HepG2 (cell line): ENCODE data around the gene NRSN2. TPM values are rescaled to one million over a fixed set of nuclear protein-coding genes. Genes with fewer than 3 reads are reported as not detected.

Experiments used
- ATAC-seq: fragments of 200-7000 bp; cut with Tn5 transposase; 3 replicates; pipeline ENCODE4 v1.9.1; 2020; ENCODE audit warnings: mild to moderate bottlenecking, moderate library complexity
- BruUV-seq: library from RNA; stranded (reverse); fragments of 400-500 nt; replicated peaks from 2 replicates; lab custom pipeline; 2021; lab: Mats Ljungman, UMichigan
- CTCF ChIA-PET: fragments of 300-600 bp; formaldehyde crosslinking; extraction: SDS; loops from one replicate; lab custom pipeline; 2021; ENCODE audit warnings: low total read pairs, inconsistent platforms, low intra/inter-chr PET ratio; lab: Yijun Ruan, JAX
- POLR2A ChIA-PET: fragments of 350-600 bp; sonication (Branson Sonifier 250); formaldehyde crosslinking; loops from one replicate; lab custom pipeline; 2020; ENCODE audit warnings: antibody characterized with exemption, inconsistent platforms; lab: Yijun Ruan, JAX
- DNase-seq: peaks from one replicate; pipeline ENCODE4 v3.0.0-alpha.2; 2015; ENCODE audit warnings: low spot score
- FAIRE-seq: peaks from 3 replicates; lab custom pipeline; 2011; peaks lifted over from hg19 to GRCh38; lab: Jason Lieb, UNC
- H2AFZ ChIP-seq: one replicate; pipeline ENCODE4 v1.6.1; 2011; ENCODE audit warnings: low read length, inconsistent platforms
- H3K27ac ChIP-seq: fragments of 300-600 bp; 3 replicates; pipeline ENCODE4 v1.8.0; 2011; ENCODE audit warnings: mixed run types, mild to moderate bottlenecking, mixed read lengths, low read length, inconsistent platforms; ENCODE audit not compliant: insufficient read depth; ENCODE audit errors: extremely low read length
- H3K27me3 ChIP-seq, 2 experiments: fragments of 200-600 bp in 1 of 2; 2 replicates in 1 of 2; 3 replicates in 1 of 2; pipeline versions ENCODE4 v1.6.0 to v1.8.0; 2011; ENCODE audit warnings: low read length in 2 of 2, mild to moderate bottlenecking in 2 of 2, moderate library complexity in 2 of 2, inconsistent platforms in 1 of 2; ENCODE audit not compliant: insufficient read depth in 2 of 2, control insufficient read depth in 1 of 2
- H3K36me3 ChIP-seq, 2 experiments: fragments of 200-600 bp in 1 of 2; replicated peaks in 1 of 2; 2 replicates in 1 of 2; 3 replicates in 1 of 2; pipeline versions ENCODE4 v1.5.1 to v1.8.0; 2011; ENCODE audit warnings: low read length in 2 of 2, inconsistent platforms in 1 of 2; ENCODE audit not compliant: insufficient read depth in 2 of 2, control insufficient read depth in 1 of 2
- H3K4me1 ChIP-seq: 2 replicates; pipeline ENCODE4 v1.5.1; 2012; ENCODE audit warnings: low read length, inconsistent platforms; ENCODE audit not compliant: insufficient read depth
- H3K4me2 ChIP-seq: 2 replicates; pipeline ENCODE4 v1.6.0; 2011; ENCODE audit warnings: low read depth, low read length, inconsistent platforms
- H3K4me3 ChIP-seq, 3 experiments: fragments of 200-600 bp in 1 of 3; sonication (generic), shearing (Covaris generic) in 1 of 3; replicated peaks in 1 of 3; 2 replicates each; pipeline ENCODE4 v1.5.1; 2011 to 2016; ENCODE audit warnings: low read length in 3 of 3, inconsistent platforms in 2 of 3, low read depth in 2 of 3, mild to moderate bottlenecking in 2 of 3, control low read depth in 1 of 3, mixed read lengths in 1 of 3; ENCODE audit not compliant: insufficient read depth in 1 of 3
- H3K79me2 ChIP-seq: one replicate; pipeline ENCODE4 v1.6.1; 2011; ENCODE audit warnings: low read length, inconsistent platforms; ENCODE audit not compliant: insufficient read depth
- H3K9ac ChIP-seq: 2 replicates; pipeline ENCODE4 v1.6.0; 2011; ENCODE audit warnings: mild to moderate bottlenecking, low read depth, low read length, inconsistent platforms; ENCODE audit not compliant: insufficient read depth
- H3K9me3 ChIP-seq: 2 replicates; pipeline ENCODE4 v1.5.1; 2012; ENCODE audit warnings: mild to moderate bottlenecking, low read length
- H4K20me1 ChIP-seq: 2 replicates; pipeline ENCODE4 v1.6.0; 2011; ENCODE audit warnings: inconsistent platforms, mild to moderate bottlenecking, low read length, moderate library complexity; ENCODE audit not compliant: insufficient read depth
- CAMTA2 ChIP-seq: sonication (generic); formaldehyde crosslinking; IDR thresholded peaks from 2 replicates; pipeline ENCODE4 v1.4.0; 2020; ENCODE audit warnings: mild to moderate bottlenecking, missing genetic modification reagents, borderline replicate concordance
- GABPA ChIP-seq, 2 experiments: IDR thresholded peaks; 2 replicates each; pipeline ENCODE4 v1.6.1; 2011 to 2016; ENCODE audit warnings: low read depth in 2 of 2, low read length in 1 of 2, missing biosample characterization in 1 of 2, missing genetic modification characterization in 1 of 2
- GPN1 ChIP-seq: sonication (generic); formaldehyde crosslinking; IDR thresholded peaks from 2 replicates; pipeline ENCODE4 v1.5.1; 2020; ENCODE audit warnings: missing genetic modification reagents, borderline replicate concordance
- HES4 ChIP-seq: sonication (generic); formaldehyde crosslinking; IDR thresholded peaks from 2 replicates; pipeline ENCODE4 v1.9.0; 2021; ENCODE audit warnings: mild to moderate bottlenecking, missing genetic modification reagents, borderline replicate concordance
- IRF2 ChIP-seq: IDR thresholded peaks from 2 replicates; pipeline ENCODE4 v1.6.1; 2018; ENCODE audit warnings: missing genetic modification reagents, missing compliant biosample characterization
- MTF1 ChIP-seq: sonication (generic); formaldehyde crosslinking; IDR thresholded peaks from 2 replicates; pipeline ENCODE4 v1.5.0; 2020; ENCODE audit warnings: missing genetic modification reagents
- NCOR1 ChIP-seq: fragments of 200-600 bp; sonication (generic); IDR thresholded peaks from 2 replicates; pipeline ENCODE4 v1.7.0; 2017; ENCODE audit warnings: antibody characterized with exemption, low read length, borderline replicate concordance
- NFIB ChIP-seq: sonication (generic); formaldehyde crosslinking; IDR thresholded peaks from 2 replicates; pipeline ENCODE4 v1.9.0; 2021; ENCODE audit warnings: missing genetic modification reagents, mild to moderate bottlenecking, borderline replicate concordance
- PRPF4 ChIP-seq: fragments of 200-400 bp; formaldehyde crosslinking; IDR thresholded peaks from 2 replicates; pipeline ENCODE4 v1.6.1; 2016; ENCODE audit warnings: low read length, low read depth; ENCODE audit not compliant: poor library complexity, severe bottlenecking
- SNAPC2 ChIP-seq: sonication (generic); formaldehyde crosslinking; IDR thresholded peaks from 2 replicates; pipeline ENCODE4 v1.8.1; 2022; ENCODE audit warnings: mild to moderate bottlenecking, missing genetic modification reagents
- SOX6 ChIP-seq, 2 experiments: fragments of 450-650 bp in 1 of 2; sonication (generic) in 1 of 2; formaldehyde crosslinking in 1 of 2; IDR thresholded peaks; 2 replicates each; pipeline versions ENCODE4 v1.4.0 to v1.6.1; 2017 to 2020; ENCODE audit warnings: antibody characterized with exemption in 1 of 2, mild to moderate bottlenecking in 1 of 2, missing genetic modification reagents in 1 of 2
- ZBTB20 ChIP-seq: sonication (generic); formaldehyde crosslinking; IDR thresholded peaks from 2 replicates; pipeline ENCODE4 v1.8.1; 2023; ENCODE audit warnings: missing genetic modification reagents, low read depth, mild to moderate bottlenecking, borderline replicate concordance
- ZFP36L1 ChIP-seq: sonication (generic); formaldehyde crosslinking; IDR thresholded peaks from 2 replicates; pipeline ENCODE4 v1.8.0; 2022; ENCODE audit warnings: mild to moderate bottlenecking, missing genetic modification reagents, moderate library complexity
- ZFY ChIP-seq: sonication (generic); formaldehyde crosslinking; IDR thresholded peaks from 2 replicates; pipeline ENCODE4 v1.4.0; 2020; ENCODE audit warnings: missing genetic modification reagents
- ZNF207 ChIP-seq: fragments of 450-650 bp; IDR thresholded peaks from 2 replicates; pipeline ENCODE4 v1.6.1; 2016; ENCODE audit warnings: antibody characterized with exemption, borderline replicate concordance
- ZNF333 ChIP-seq: sonication (generic); formaldehyde crosslinking; IDR thresholded peaks from 2 replicates; pipeline ENCODE4 v1.4.0; 2020; ENCODE audit warnings: mild to moderate bottlenecking, missing genetic modification reagents, borderline replicate concordance
- ZNF343 ChIP-seq: sonication (generic); formaldehyde crosslinking; IDR thresholded peaks from 2 replicates; pipeline ENCODE4 v1.4.0; 2020; ENCODE audit warnings: mild to moderate bottlenecking, missing genetic modification reagents
- ZNF510 ChIP-seq: sonication (generic); formaldehyde crosslinking; IDR thresholded peaks from 2 replicates; pipeline ENCODE4 v1.4.0; 2020; ENCODE audit warnings: low read depth, mild to moderate bottlenecking, missing genetic modification reagents
- ZNF597 ChIP-seq: sonication (generic); formaldehyde crosslinking; IDR thresholded peaks from 2 replicates; pipeline ENCODE4 v1.5.0; 2020; ENCODE audit warnings: missing genetic modification reagents
- ZNF619 ChIP-seq: sonication (generic); formaldehyde crosslinking; IDR thresholded peaks from 2 replicates; pipeline ENCODE4 v1.4.0; 2020; ENCODE audit warnings: mild to moderate bottlenecking, missing genetic modification reagents
- ZNF746 ChIP-seq: sonication (generic); formaldehyde crosslinking; IDR thresholded peaks from 2 replicates; pipeline ENCODE4 v1.8.0; 2022; ENCODE audit warnings: mild to moderate bottlenecking, missing genetic modification reagents
- ZNF775 ChIP-seq: sonication (generic); formaldehyde crosslinking; IDR thresholded peaks from 2 replicates; pipeline ENCODE4 v1.4.0; 2020; ENCODE audit warnings: missing genetic modification reagents, mild to moderate bottlenecking, moderate library complexity, borderline replicate concordance
- WGBS: methylation state at CpG from one replicate; pipeline ENCODE4 v1.1.6; 2017; ENCODE audit warnings: low lambda C conversion rate; 5-methylcytosine and 5-hydroxymethylcytosine counted together
- in situ Hi-C: cut with HindIII; loops from 2 replicates; pipeline ENCODE4 v1.10.0; 2017; ENCODE audit warnings: low pct_unique_long_range_greater_than_20kb; ENCODE audit not compliant: extremely low pct_ligation_motif_present
- intact Hi-C: fragments of 100-400 bp; cut with micrococcal nuclease; formaldehyde crosslinking; loops from one replicate; pipeline ENCODE4 v1.10.0; 2022; ENCODE audit not compliant: unreplicated experiment
- polyA plus RNA-seq, 8 experiments: library from polyadenylated mRNA; depleted of rRNA in 3 of 8; stranded (reverse) in 7 of 8; unstranded in 1 of 8; fragments of >200 nt; fragmentation: Illumina TruSeq in 4 of 8; extraction: Trizol in 4 of 8; gene quantifications; 2 replicates each; pipeline versions ENCODE4 v1.2.1 to v1.2.3, GENCODE V29; 2011 to 2016; ENCODE audit warnings: low read depth in 4 of 8, missing spikeins in 1 of 8, mixed read lengths in 1 of 8; ENCODE audit not compliant: insufficient read depth in 1 of 8
- total RNA-seq, 5 experiments: library from RNA; depleted of rRNA; stranded (reverse); fragments of >200 nt; fragmentation: Illumina TruSeq; extraction: Trizol; gene quantifications; 2 replicates each; pipeline ENCODE4 v1.2.3, GENCODE V29; 2016; ENCODE audit warnings: low read depth in 1 of 5
- TF ChIP-seq, protein P1 (sequence below): sonication (generic); formaldehyde crosslinking; IDR thresholded peaks from 2 replicates; pipeline ENCODE4 v1.5.1; 2020; ENCODE audit warnings: missing genetic modification reagents, mild to moderate bottlenecking, borderline replicate concordance

NRSN2 gene
- total and polyA plus RNA-seq, 2 of the 13 experiments (the other 11 are each of a cell fraction or from before 2014, with no cell fraction given): 32.3 to 49.4 TPM

- Histone ChIP-seq H3K4me1 (peaks cover 82% of the 10 kb centered on the region), H3K27me3 (no peaks in the 10 kb centered on the region), H2AFZ (no peak overlapping the region), H3K27ac (peak overlapping the region; percentile 87), H3K9ac (peak overlapping the region; percentile 57), H3K36me3 (peaks cover 42 to 64% of the 10 kb centered on the region in 2 experiments), H3K4me2 (peak overlapping the region; percentile 18; the same call in 1 of the 2 replicates), H3K9me3 (no peaks in the 10 kb centered on the region), H3K79me2 (peaks cover 3% of the 10 kb centered on the region), H4K20me1 (no peaks in the 10 kb centered on the region), H3K4me3 (peak overlapping the region in 1 of 3 experiments; percentile 3; a peak in 1 of 6 replicates)
- POLR2A ChIA-PET: interaction anchor here (1.2 to 29.0 kb wide), 6 partner anchors 2 to 49 kb away, joined by 3 to 1587 read pairs (median 466); partner anchors contain the start of genes NRSN2, RBCK1 and TRIB3
- ATAC-seq (peak; percentile 0; the same call in 1 of the 3 replicates), FAIRE-seq (no peak), DNase-seq (no peak)
- in situ Hi-C loops (no loop called here), intact Hi-C loops (no loop called here)
- BruUV-seq: no TSS peak
- 94% methylated on average over 24 of the region's 24 CpGs for WGBS
- CTCF ChIA-PET: interaction anchor here (1.0 kb wide), 1 partner anchor 35 kb away, joined by 3 read pairs; no protein-coding TSS in a partner anchor
- TF ChIP-seq ZFP36L1 (CRISPR knock-in tag) (no peak), ZNF510 (0 out of 2 replicates have a peak, but pooled peaks have one; percentile 34), IRF2 (CRISPR knock-in tag) (no peak), ZNF207 (no peak), ZNF775 (CRISPR knock-in tag) (no peak), ZBTB20 (no peak), SOX6 (IDR thresholded peaks at IDR 0.05) (no peak), SOX6 (CRISPR knock-in tag; IDR thresholded peaks at IDR 0.05) (no peak), ZNF343 (CRISPR knock-in tag) (no peak), CAMTA2 (0 out of 2 replicates have a peak, but pooled peaks have one; percentile 37), HES4 (CRISPR knock-in tag) (peak; percentile 23; the same call in 1 of the 2 replicates), MTF1 (no peak), ZNF746 (CRISPR knock-in tag) (no peak), ZFY (CRISPR knock-in tag) (no peak; the same call in 1 of the 2 replicates), SNAPC2 (CRISPR knock-in tag) (no peak), ZNF333 (CRISPR knock-in tag) (peak; percentile 52; the same call in 1 of the 2 replicates), NFIB (CRISPR knock-in tag) (0 out of 2 replicates have a peak, but pooled peaks have one; percentile 12), ZNF619 (CRISPR knock-in tag) (peak; percentile 73; the same call in 1 of the 2 replicates), GPN1 (CRISPR knock-in tag) (0 out of 2 replicates have a peak, but pooled peaks have one; percentile 27), NCOR1 (no peak), GABPA (IDR thresholded peaks at IDR 0.05; ENCODE audit: low read depth, low read length) (no peak), GABPA (CRISPR knock-in tag; IDR thresholded peaks at IDR 0.05; ENCODE audit: low read depth) (no peak), PRPF4 (peak; percentile 89), ZNF597 (no peak)
- TF ChIP-seq, protein P1, sequence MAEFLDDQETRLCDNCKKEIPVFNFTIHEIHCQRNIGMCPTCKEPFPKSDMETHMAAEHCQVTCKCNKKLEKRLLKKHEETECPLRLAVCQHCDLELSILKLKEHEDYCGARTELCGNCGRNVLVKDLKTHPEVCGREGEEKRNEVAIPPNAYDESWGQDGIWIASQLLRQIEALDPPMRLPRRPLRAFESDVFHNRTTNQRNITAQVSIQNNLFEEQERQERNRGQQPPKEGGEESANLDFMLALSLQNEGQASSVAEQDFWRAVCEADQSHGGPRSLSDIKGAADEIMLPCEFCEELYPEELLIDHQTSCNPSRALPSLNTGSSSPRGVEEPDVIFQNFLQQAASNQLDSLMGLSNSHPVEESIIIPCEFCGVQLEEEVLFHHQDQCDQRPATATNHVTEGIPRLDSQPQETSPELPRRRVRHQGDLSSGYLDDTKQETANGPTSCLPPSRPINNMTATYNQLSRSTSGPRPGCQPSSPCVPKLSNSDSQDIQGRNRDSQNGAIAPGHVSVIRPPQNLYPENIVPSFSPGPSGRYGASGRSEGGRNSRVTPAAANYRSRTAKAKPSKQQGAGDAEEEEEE (CRISPR knock-in tag): no peak
These were observed 49.3 kb downstream of the NRSN2 start for GRCh38 chr20:396252-396618.
